ENCODE results near the gene AMIGO3. TPM values are rescaled to one million over a fixed set of nuclear protein-coding genes. Genes with fewer than 3 reads are reported as not detected.

Gene AMIGO3
- total RNA-seq, 1 experiment from 2014 or later, result 1.0 TPM

- no TSS peak for BruUV-seq (replicated peaks)
- H2AFZ ChIP-seq, result no peak overlapping the region
- DNase-seq, result no peak
- no peak for TF ChIP-seq CTCF (conservative IDR thresholded peaks at IDR 0.05)
- TF ChIP-seq EZH2 (IDR thresholded peaks at IDR 0.05; ENCODE audit: low read depth), result no peak
- H3K9me2 ChIP-seq (ENCODE audit: insufficient read depth), result no peaks in the 10 kb centered on the region
- H3K36me3 ChIP-seq (ENCODE audit: low read depth), result no peaks in the 10 kb centered on the region
- ChIA-PET CTCF (no interaction called here), POLR2A (ENCODE audit: unreplicated experiment) (no interaction called here)
- no peaks in the 10 kb centered on the region for H3F3A ChIP-seq (ENCODE audit: insufficient read depth, low read depth)
- H3K79me2 ChIP-seq (ENCODE audit: low read depth), result no peaks in the 10 kb centered on the region
- no peaks in the 10 kb centered on the region for H3K9me3 ChIP-seq (ENCODE audit: insufficient read depth, low read depth)
- no peak overlapping the region for H3K4me3 ChIP-seq
- no peak overlapping the region for H3K4me2 ChIP-seq
- H4K20me1 ChIP-seq (ENCODE audit: insufficient read depth), result no peaks in the 10 kb centered on the region
- intact Hi-C loops (cut with micrococcal nuclease; ENCODE audit: unreplicated experiment), result loop anchor here (1.0 to 10.0 kb wide), 3 partner anchors 137 to 482 kb away; no protein-coding TSS in a partner anchor
- no peaks in the 10 kb centered on the region for H3K4me1 ChIP-seq (replicated peaks; ENCODE audit: insufficient read depth)
- no peak overlapping the region for H3K27ac ChIP-seq
- H3K27me3 ChIP-seq (ENCODE audit: insufficient read depth, low read depth), result no peaks in the 10 kb centered on the region
Measured at GRCh38 chr3:49702672-49703071, 16.8 kb downstream of the AMIGO3 start.

- H2AFZ ChIP-seq, result no peak overlapping the region
- H3K79me2 ChIP-seq (ENCODE audit: low read depth), result no peaks in the 10 kb centered on the region
- H3K27me3 ChIP-seq (ENCODE audit: insufficient read depth, low read depth), result no peaks in the 10 kb centered on the region
- H3K4me1 ChIP-seq (replicated peaks; ENCODE audit: insufficient read depth), result no peaks in the 10 kb centered on the region
- H3K27ac ChIP-seq, result no peak overlapping the region
- ChIA-PET POLR2A (ENCODE audit: unreplicated experiment) (no interaction called here), CTCF (interaction anchor here (1.5 kb wide), 1 partner anchor 137 kb away, joined by 5 read pairs; no protein-coding TSS in a partner anchor)
- BruUV-seq (replicated peaks), result TSS peak; percentile 16
- H3F3A ChIP-seq (ENCODE audit: insufficient read depth, low read depth), result no peaks in the 10 kb centered on the region
- TF ChIP-seq EZH2 (IDR thresholded peaks at IDR 0.05; ENCODE audit: low read depth), result no peak
- TF ChIP-seq CTCF (conservative IDR thresholded peaks at IDR 0.05), result peak; percentile 52
- no peaks in the 10 kb centered on the region for H3K9me3 ChIP-seq (ENCODE audit: insufficient read depth, low read depth)
- DNase-seq, result peak in 1 of 2 experiments; percentile 23
- H3K4me3 ChIP-seq, result no peak overlapping the region
- H4K20me1 ChIP-seq (ENCODE audit: insufficient read depth), result no peaks in the 10 kb centered on the region
- H3K36me3 ChIP-seq (ENCODE audit: low read depth), result no peaks in the 10 kb centered on the region
- intact Hi-C loops (cut with micrococcal nuclease; ENCODE audit: unreplicated experiment), result loop anchor here (5.0 to 10.0 kb wide), 2 partner anchors 206 to 483 kb away; no protein-coding TSS in a partner anchor
- H3K4me2 ChIP-seq, result no peak overlapping the region
- no peaks in the 10 kb centered on the region for H3K9me2 ChIP-seq (ENCODE audit: insufficient read depth)
Measured at GRCh38 chr3:49701388-49702077, 18.0 kb downstream of the AMIGO3 start.

GRCh38 chr3:49700453-49701128, 18.9 kb downstream of the AMIGO3 start:
- no peak overlapping the region for H2AFZ ChIP-seq
- no peaks in the 10 kb centered on the region for H3K27me3 ChIP-seq (ENCODE audit: insufficient read depth, low read depth)
- no peak overlapping the region for H3K4me2 ChIP-seq
- H3K27ac ChIP-seq, result no peak overlapping the region
- no peaks in the 10 kb centered on the region for H3K79me2 ChIP-seq (ENCODE audit: low read depth)
- no peaks in the 10 kb centered on the region for H3K9me3 ChIP-seq (ENCODE audit: insufficient read depth, low read depth)
- H3F3A ChIP-seq (ENCODE audit: insufficient read depth, low read depth), result no peaks in the 10 kb centered on the region
- H4K20me1 ChIP-seq (ENCODE audit: insufficient read depth), result no peaks in the 10 kb centered on the region
- no peaks in the 10 kb centered on the region for H3K9me2 ChIP-seq (ENCODE audit: insufficient read depth)
- TF ChIP-seq CTCF (conservative IDR thresholded peaks at IDR 0.05) (no peak; the same call in 1 of the 2 replicates), EZH2 (IDR thresholded peaks at IDR 0.05; ENCODE audit: low read depth) (no peak)
- DNase-seq, result no peak
- CTCF ChIA-PET, result interaction anchor here (1.5 kb wide), 1 partner anchor 138 kb away, joined by 5 read pairs; no protein-coding TSS in a partner anchor
- no peaks in the 10 kb centered on the region for H3K4me1 ChIP-seq (replicated peaks; ENCODE audit: insufficient read depth)
- H3K36me3 ChIP-seq (ENCODE audit: low read depth), result no peaks in the 10 kb centered on the region
- no peak overlapping the region for H3K4me3 ChIP-seq
- POLR2A ChIA-PET (ENCODE audit: unreplicated experiment), result no interaction called here
- BruUV-seq (replicated peaks), result no TSS peak
- intact Hi-C loops (cut with micrococcal nuclease; ENCODE audit: unreplicated experiment), result loop anchor here (5.0 to 10.0 kb wide), 2 partner anchors 207 to 484 kb away; no protein-coding TSS in a partner anchor
